Right lobe of liver (tissue), 4 donors: ENCODE data around the gene CSF1R.

Experiments
- POLR2A ChIP-seq: fragments of 450-650 bp; IDR thresholded peaks from one replicate; pipeline ENCODE4 v1.6.1; 2017; ENCODE audit warnings: antibody characterized with exemption, mild to moderate bottlenecking
- TF ChIP-seq, protein P1 (sequence below), 4 donors: fragments of 200-600 bp in 3 of 4; fragments of 450-650 bp in 1 of 4; IDR thresholded peaks; one replicate each; pipeline versions ENCODE4 v1.5.1 to v1.8.0; 2016 to 2022; ENCODE audit warnings: antibody characterized with exemption in 4 of 4, mild to moderate bottlenecking in 2 of 4
- donor health status: DM: no; HTN: no; CAD: no.
- donor health status: DM: no; HTN: no; CAD: no.
- donor health status: DM: no; HTN: yes; CAD: no.

DNA sequence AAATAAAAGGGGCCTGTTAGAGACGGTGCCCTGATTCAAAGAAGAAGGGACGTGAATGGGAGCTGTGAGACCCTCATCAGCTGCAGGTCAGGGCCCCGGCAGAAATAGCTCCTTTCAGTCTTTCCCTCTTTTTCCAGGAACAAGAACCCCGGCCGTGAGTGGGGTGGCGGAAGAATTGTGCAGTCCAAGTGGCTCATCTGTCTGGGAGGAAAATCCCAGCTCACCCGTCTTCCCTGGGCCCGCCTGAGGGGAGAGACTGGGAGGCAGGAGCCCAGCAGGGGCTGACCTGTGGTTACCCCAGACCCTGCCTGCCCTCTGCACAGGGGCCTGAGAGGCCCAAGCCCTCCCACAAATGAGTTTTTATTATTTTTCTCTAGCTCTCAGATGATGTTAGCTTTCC is 24.8 kb upstream of the CSF1R start:
- TF ChIP-seq, protein P1, sequence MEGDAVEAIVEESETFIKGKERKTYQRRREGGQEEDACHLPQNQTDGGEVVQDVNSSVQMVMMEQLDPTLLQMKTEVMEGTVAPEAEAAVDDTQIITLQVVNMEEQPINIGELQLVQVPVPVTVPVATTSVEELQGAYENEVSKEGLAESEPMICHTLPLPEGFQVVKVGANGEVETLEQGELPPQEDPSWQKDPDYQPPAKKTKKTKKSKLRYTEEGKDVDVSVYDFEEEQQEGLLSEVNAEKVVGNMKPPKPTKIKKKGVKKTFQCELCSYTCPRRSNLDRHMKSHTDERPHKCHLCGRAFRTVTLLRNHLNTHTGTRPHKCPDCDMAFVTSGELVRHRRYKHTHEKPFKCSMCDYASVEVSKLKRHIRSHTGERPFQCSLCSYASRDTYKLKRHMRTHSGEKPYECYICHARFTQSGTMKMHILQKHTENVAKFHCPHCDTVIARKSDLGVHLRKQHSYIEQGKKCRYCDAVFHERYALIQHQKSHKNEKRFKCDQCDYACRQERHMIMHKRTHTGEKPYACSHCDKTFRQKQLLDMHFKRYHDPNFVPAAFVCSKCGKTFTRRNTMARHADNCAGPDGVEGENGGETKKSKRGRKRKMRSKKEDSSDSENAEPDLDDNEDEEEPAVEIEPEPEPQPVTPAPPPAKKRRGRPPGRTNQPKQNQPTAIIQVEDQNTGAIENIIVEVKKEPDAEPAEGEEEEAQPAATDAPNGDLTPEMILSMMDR (IDR thresholded peaks at IDR 0.05), result no peak
- no peak for TF ChIP-seq POLR2A
